Loucy (cell line): Measurements from ENCODE around the gene PRUNE2.

Source experiments
- EZH2phosphoT487 ChIP-seq: fragments of 200-600 bp; IDR thresholded peaks from 2 replicates; pipeline ENCODE4 v1.6.1; 2018; ENCODE audit warnings: antibody characterized with exemption, mild to moderate bottlenecking, moderate library complexity, borderline replicate concordance
- TF ChIP-seq, protein P1 (sequence below): fragments of 200-600 bp; sonication (generic); conservative IDR thresholded peaks from 2 replicates; pipeline ENCODE4 v1.5.1; 2014; ENCODE audit warnings: mild to moderate bottlenecking, antibody characterized with exemption, low read length

- TF ChIP-seq, protein P1, sequence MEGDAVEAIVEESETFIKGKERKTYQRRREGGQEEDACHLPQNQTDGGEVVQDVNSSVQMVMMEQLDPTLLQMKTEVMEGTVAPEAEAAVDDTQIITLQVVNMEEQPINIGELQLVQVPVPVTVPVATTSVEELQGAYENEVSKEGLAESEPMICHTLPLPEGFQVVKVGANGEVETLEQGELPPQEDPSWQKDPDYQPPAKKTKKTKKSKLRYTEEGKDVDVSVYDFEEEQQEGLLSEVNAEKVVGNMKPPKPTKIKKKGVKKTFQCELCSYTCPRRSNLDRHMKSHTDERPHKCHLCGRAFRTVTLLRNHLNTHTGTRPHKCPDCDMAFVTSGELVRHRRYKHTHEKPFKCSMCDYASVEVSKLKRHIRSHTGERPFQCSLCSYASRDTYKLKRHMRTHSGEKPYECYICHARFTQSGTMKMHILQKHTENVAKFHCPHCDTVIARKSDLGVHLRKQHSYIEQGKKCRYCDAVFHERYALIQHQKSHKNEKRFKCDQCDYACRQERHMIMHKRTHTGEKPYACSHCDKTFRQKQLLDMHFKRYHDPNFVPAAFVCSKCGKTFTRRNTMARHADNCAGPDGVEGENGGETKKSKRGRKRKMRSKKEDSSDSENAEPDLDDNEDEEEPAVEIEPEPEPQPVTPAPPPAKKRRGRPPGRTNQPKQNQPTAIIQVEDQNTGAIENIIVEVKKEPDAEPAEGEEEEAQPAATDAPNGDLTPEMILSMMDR: no peak
- TF ChIP-seq EZH2phosphoT487: no peak
These were observed 1.1 kb downstream of the PRUNE2 start for GRCh38 chr9:76904661-76905457.
